ENCODE results near the gene CIDEB.

The CIDEB gene

GRCh38 chr14:24277071-24277470 is 30.7 kb downstream of the CIDEB start:
- no peak for TF ChIP-seq CTCF (IDR thresholded peaks at IDR 0.05; ENCODE audit: extremely low read depth, missing control alignments)
- DNase-seq (ENCODE audit: low spot score), result no peak

GRCh38 chr14:24274101-24274543 is 33.7 kb downstream of the CIDEB start:
- no peak for TF ChIP-seq CTCF (IDR thresholded peaks at IDR 0.05; ENCODE audit: extremely low read depth, missing control alignments)
- DNase-seq (ENCODE audit: low spot score), result peak; percentile 79

- no peak for TF ChIP-seq CTCF (IDR thresholded peaks at IDR 0.05; ENCODE audit: extremely low read depth, missing control alignments)
- no peak for DNase-seq (ENCODE audit: low spot score)
These were observed 34.3 kb downstream of the CIDEB start for GRCh38 chr14:24273422-24273998.

GRCh38 chr14:24272467-24272866 is 35.3 kb downstream of the CIDEB start:
- no peak for DNase-seq (ENCODE audit: low spot score)
- no peak for TF ChIP-seq CTCF (IDR thresholded peaks at IDR 0.05; ENCODE audit: extremely low read depth, missing control alignments)

- TF ChIP-seq CTCF (IDR thresholded peaks at IDR 0.05; ENCODE audit: extremely low read depth, missing control alignments), result no peak
- DNase-seq (ENCODE audit: low spot score), result no peak
These were observed 35.9 kb downstream of the CIDEB start for GRCh38 chr14:24271834-24272263.

- peak; percentile 96 for DNase-seq (ENCODE audit: low spot score)
- TF ChIP-seq CTCF (IDR thresholded peaks at IDR 0.05; ENCODE audit: extremely low read depth, missing control alignments), result peak; percentile 86
These were observed 36.5 kb downstream of the CIDEB start, which contains the start of gene RABGGTA for GRCh38 chr14:24271134-24271833. RABGGTA (minus strand) TSS chr14:24271597; CDS start chr14:24271115, 482 bp downstream.

- no peak for TF ChIP-seq CTCF (IDR thresholded peaks at IDR 0.05; ENCODE audit: extremely low read depth, missing control alignments)
- no peak for DNase-seq (ENCODE audit: low spot score)
These were observed 37.1 kb downstream of the CIDEB start for GRCh38 chr14:24270537-24271133.
